NCI-H226 (cell line): ENCODE measurements around the gene EVA1C.
A peak's percentile ranks its signal among the peaks of the same experiment; 100 is the strongest.
"Not testable (repeated sequence)": the region's sequence is repeated elsewhere in the genome, so short reads cannot be mapped to it uniquely, and the experiment has no call there.

Experiments
- DNase-seq: peaks from one replicate; pipeline ENCODE4 v3.0.0-alpha.2; 2015

The EVA1C gene

GRCh38 chr21:32412162-32413014 lies at the start of gene EVA1C:
Gene EVA1C (plus strand): TSS chr21:32412706. CDS start chr21:32412854, 148 bp downstream.
- peak; percentile 75 for DNase-seq

- no peak for DNase-seq
Measured at GRCh38 chr21:32364387-32364786, 48.1 kb upstream of the EVA1C start.

DNA sequence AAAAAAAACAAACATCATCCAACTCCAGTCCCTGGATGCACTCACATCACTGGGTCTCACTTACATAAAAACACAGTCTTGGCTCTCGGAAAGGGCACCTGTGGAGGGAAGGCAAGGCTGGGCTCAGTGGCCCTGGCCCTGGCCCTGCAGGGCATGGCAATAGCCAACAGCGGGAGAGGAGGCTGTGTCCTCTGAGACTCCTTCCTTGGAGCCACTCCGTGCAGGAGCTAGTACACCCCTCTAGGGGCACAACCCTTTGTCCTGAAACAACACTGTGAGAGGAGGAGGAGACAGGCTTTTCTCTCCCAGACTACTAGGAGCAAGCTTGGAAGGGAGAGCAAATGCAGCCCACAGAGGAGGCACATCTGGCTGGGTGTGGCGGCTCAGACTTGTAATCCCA lies 47.7 kb upstream of the EVA1C start:
- DNase-seq, result no peak

DNA sequence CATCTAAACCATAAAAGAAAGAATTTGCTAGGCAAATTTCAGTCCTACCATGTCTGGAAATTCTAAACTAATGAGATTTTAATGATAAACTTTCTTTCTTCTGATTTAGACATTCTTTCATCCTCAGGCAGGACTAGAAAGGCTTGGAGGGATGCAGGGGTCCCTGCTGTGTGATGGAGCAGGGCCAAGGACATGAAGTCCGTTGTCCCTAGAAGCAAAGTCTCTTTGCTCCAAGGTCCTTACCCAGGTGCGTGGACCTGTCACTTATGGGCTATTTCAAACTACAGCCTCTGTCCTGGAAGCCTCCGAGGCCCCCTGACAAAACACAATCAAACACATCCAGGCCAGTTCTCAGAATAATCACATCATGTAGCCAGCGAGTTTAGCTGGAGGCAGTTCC lies 46.3 kb upstream of the EVA1C start:
- DNase-seq, result no peak

DNA sequence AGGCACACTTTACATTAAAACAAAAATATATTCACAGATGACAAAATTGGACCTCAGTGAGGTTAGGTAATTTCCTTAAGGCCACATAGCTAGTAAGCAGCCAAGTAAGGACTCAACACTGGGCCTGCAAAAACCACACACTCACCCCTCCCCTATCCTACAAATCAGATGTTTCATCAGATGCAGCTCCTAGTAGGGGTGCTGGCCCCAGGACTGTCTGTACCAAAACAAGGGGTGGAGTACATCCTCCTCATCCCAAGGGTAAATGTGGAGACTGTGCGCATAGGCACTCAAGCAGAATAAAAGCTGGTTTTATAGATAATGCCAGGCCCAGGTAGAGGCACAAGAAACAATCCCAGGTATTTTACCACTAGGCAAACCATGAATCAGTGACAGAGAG lies 45.3 kb upstream of the EVA1C start:
- DNase-seq, result no peak

DNA sequence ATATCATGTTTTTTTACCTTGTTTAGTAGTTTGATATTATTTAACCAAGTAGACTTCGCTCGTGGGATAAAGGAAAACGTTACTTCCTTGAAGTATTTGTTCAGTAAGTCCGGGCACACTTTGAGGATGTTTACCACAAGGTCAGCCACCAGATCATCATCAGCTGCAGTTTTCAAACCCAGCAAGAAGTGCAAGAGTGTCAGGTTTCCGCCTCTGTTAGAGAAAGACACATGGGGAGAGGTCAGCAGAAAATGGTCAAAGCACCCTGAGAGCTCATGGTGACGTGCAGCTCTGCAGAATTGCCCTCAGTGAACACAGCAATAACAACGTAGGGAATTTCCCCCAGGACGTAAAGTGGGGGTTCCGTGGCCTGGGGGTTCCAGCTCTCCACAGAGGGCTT lies 44.1 kb upstream of the EVA1C start:
- no peak for DNase-seq

- not testable (repeated sequence) for DNase-seq
Measured at GRCh38 chr21:32368961-32369360, 43.5 kb upstream of the EVA1C start.

DNA sequence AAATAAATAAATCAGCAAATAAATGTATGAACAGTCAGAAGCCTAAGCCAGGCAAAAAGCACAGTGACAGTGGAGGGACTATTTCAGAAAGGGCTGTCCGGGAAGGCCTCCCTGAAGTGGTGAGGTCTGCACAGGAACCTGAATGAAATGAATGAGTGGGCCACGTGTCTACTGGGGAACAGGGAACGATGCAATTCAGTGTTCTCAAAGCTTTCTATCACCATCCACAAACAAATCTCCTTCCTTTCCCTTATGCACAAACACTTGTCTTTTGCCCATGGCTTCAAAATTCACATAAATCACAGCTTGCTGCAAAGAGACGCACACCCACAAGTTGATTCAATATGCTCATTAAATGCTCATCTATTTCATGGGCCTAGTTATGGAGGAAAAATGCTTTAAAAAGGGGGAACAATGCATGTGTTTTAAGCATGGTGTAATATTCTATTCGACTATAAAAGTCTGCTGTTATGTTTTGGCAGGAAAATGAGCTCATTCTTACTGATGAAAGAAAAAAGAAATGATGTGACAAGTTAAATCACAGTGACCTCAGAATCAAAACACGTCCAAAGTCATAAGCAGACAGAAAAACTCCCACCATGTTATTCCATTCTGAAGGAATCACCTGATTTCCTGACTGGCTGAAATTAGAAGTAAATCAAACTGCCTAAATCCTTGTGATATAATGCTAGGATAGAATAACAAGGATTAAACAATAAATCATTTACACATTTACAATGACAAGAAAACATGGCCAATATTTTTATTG lies 41.3 kb upstream of the EVA1C start:
- no peak for DNase-seq

- DNase-seq, result peak; percentile 85
Measured at GRCh38 chr21:32371913-32372314, 40.6 kb upstream of the EVA1C start.

DNA sequence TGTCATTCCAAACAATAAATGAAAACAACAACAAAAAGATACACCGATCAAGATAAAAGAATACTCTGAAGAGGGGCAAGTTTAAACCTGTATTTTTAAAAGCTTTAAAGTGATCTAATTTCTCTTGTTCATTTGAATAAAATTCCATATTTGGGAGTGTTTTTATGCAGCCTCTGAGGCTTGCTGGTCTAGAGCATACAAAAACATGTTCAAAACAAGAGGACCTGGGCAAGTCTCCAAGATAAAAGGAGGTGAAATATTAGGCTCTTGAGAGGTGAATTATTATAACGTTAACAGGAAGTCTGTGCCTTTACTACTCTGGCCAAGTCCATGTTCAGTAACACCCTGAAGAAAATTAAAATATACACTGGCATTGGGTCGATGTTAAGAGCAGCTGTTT lies 39.8 kb upstream of the EVA1C start:
- no peak for DNase-seq

GRCh38 chr21:32377506-32377905 lies 35.0 kb upstream of the EVA1C start:
- DNase-seq, result no peak

- DNase-seq, result no peak
Measured at GRCh38 chr21:32377991-32378390, 34.5 kb upstream of the EVA1C start.

- no peak for DNase-seq
Measured at GRCh38 chr21:32378956-32379355, 33.5 kb upstream of the EVA1C start.

- no peak for DNase-seq
Measured at GRCh38 chr21:32380940-32381339, 31.6 kb upstream of the EVA1C start.

GRCh38 chr21:32381571-32381970 lies 30.9 kb upstream of the EVA1C start:
- DNase-seq, result no peak

GRCh38 chr21:32382108-32382644 lies 30.3 kb upstream of the EVA1C start:
- peak; percentile 67 for DNase-seq

- no peak for DNase-seq
Measured at GRCh38 chr21:32383812-32384211, 28.7 kb upstream of the EVA1C start.

DNA sequence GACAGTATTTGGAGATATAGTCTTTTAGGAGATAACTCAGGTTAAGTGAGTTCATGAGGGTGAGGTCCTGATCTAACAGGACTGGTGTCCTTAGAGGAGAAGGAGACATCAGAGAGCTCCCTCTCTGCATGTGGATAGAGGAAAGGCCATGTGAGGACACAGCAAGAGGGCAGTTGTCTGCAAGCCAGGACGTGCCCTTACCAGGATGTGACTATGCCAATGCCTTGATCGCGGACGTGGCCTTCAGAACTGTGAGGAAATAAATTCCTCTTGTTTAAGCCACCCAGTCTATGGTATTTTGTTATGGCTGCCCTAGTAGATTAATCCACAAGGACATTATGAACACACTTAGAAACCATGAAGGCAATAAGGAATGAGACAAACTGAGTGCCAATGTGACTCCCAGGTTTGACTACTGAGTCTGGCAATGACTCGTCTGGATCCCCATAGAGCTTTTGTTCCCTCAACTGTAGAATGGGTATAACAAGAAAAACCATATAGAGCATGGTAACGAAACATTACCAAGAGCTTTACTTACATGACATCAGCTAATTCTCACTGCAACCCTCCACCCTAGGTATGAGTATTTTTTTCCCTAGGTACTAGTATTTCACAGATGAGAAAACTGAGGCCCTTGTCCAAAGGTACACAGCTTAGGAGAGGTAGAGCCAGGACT lies 26.2 kb upstream of the EVA1C start:
- no peak for DNase-seq

DNA sequence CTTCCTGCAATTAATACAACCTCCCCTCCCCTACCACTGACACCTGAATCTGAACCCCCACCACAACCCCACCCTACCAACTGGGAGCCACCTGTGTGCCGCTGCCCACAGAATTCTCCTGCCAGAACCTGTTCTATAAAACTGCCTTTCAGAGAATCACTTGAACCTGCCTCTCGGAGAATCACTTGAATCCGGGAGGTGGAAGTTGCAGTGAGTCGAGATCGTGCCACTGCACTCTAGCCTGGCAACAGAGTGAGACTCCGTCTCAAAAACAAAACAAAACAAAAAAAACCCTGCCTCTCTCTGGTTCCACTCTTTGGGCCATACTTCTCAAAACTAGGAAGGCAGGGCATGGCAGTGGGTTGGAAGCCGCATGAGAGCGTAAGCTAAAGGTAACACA lies 25.4 kb upstream of the EVA1C start:
- DNase-seq, result no peak

DNA sequence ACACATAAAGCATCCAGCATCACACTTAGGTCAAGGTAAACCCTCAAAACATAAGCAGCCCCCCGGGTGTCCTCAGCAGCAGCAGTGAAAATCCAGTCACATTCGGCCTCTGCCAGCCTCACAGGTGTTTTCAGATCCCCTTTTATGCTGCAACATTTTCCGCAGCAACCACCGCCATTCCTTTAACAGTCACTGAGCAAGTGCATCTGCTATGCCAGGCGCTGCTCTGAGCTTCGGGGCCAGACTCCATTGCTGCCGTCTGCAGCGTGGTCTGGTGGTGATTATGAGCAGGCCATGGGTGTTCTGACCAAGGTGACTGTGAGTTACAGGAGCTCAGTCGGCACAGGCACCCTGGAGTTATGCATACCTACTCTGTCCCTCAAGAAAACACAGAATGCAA lies 24.2 kb upstream of the EVA1C start:
- DNase-seq, result no peak

GRCh38 chr21:32389337-32390015 lies 23.0 kb upstream of the EVA1C start:
- DNase-seq, result peak; percentile 35

GRCh38 chr21:32390537-32391224 lies 21.8 kb upstream of the EVA1C start:
- not testable (repeated sequence) for DNase-seq
